K562 (cell line): ENCODE measurements around the gene LARP7. TPM values are rescaled to one million over a fixed set of nuclear protein-coding genes. Genes with fewer than 3 reads are reported as not detected.

Experiments
- CC2D1A ChIP-seq: fragments of 450-650 bp; IDR thresholded peaks from 2 replicates; pipeline ENCODE4 v1.6.1; 2017; ENCODE audit warnings: mild to moderate bottlenecking
- E4F1 ChIP-seq: fragments of 250-450 bp; sonication (Bioruptor Pico); IDR thresholded peaks from 2 replicates; pipeline ENCODE4 v1.5.0; 2021; ENCODE audit warnings: mild to moderate bottlenecking, borderline replicate concordance
- EP400 ChIP-seq: fragments of 450-650 bp; IDR thresholded peaks from 2 replicates; pipeline ENCODE4 v1.6.1; 2017; ENCODE audit warnings: antibody characterized with exemption, mild to moderate bottlenecking, moderate library complexity
- HNRNPK ChIP-seq: fragments of 200-400 bp; formaldehyde crosslinking; IDR thresholded peaks from one replicate; pipeline ENCODE4 v1.6.1; 2018; ENCODE audit warnings: mild to moderate bottlenecking, low read depth, low read length; ENCODE audit not compliant: poor library complexity, severe bottlenecking
- MTA3 ChIP-seq: fragments of 450-650 bp; formaldehyde crosslinking; IDR thresholded peaks from 2 replicates; pipeline ENCODE4 v1.6.1; 2017; ENCODE audit warnings: mild to moderate bottlenecking, borderline replicate concordance
- NFIX ChIP-seq: fragments of 250-450 bp; sonication (Bioruptor Pico); IDR thresholded peaks from 2 replicates; pipeline ENCODE4 v1.4.0; 2020; ENCODE audit warnings: low read depth, mild to moderate bottlenecking, moderate library complexity
- PHF8 ChIP-seq: fragments of 200-600 bp; sonication (generic); IDR thresholded peaks from 2 replicates; pipeline ENCODE4 v1.6.1; 2012; ENCODE audit warnings: mixed run types, mild to moderate bottlenecking, inconsistent platforms, low read length, moderate library complexity, borderline replicate concordance
- PPARD ChIP-seq: fragments of 250-450 bp; sonication (Bioruptor Pico); IDR thresholded peaks from 2 replicates; pipeline ENCODE4 v1.8.0; 2022; ENCODE audit warnings: inconsistent platforms, mild to moderate bottlenecking, moderate library complexity
- THAP12 ChIP-seq: fragments of 250-450 bp; sonication (Bioruptor Pico); IDR thresholded peaks from 2 replicates; pipeline ENCODE4 v1.9.0; 2021; ENCODE audit warnings: mild to moderate bottlenecking, inconsistent platforms
- TRIM25 ChIP-seq: fragments of 450-650 bp; IDR thresholded peaks from 2 replicates; pipeline ENCODE4 v1.7.0; 2016; ENCODE audit warnings: borderline replicate concordance
- TSC22D4 ChIP-seq: fragments of 450-650 bp; IDR thresholded peaks from 2 replicates; pipeline ENCODE4 v1.6.1; 2016; ENCODE audit warnings: missing genetic modification characterization, missing biosample characterization, control low read depth
- ZFP30 ChIP-seq: fragments of 250-450 bp; sonication (Bioruptor Pico); IDR thresholded peaks from 2 replicates; pipeline ENCODE4 v1.8.0; 2022; ENCODE audit warnings: moderate library complexity, mild to moderate bottlenecking, inconsistent platforms, borderline replicate concordance
- ZNF518B ChIP-seq: fragments of 250-450 bp; sonication (Bioruptor Pico); IDR thresholded peaks from 2 replicates; pipeline ENCODE4 v1.5.0; 2021; ENCODE audit warnings: mild to moderate bottlenecking, moderate library complexity
- ZNF696 ChIP-seq: fragments of 250-450 bp; sonication (Bioruptor Pico); conservative IDR thresholded peaks from 2 replicates; pipeline ENCODE4 v1.4.0; 2020; ENCODE audit warnings: mild to moderate bottlenecking, moderate library complexity
- polyA plus RNA-seq, 8 experiments: library from polyadenylated mRNA; depleted of rRNA in 4 of 8; stranded (reverse) in 5 of 8; unstranded in 3 of 8; fragments of >200 nt; fragmentation: Nextera tagmentation in 2 of 8; fragmentation: Illumina TruSeq in 1 of 8; extraction: Ambion mirVana in 2 of 8; extraction: Trizol in 1 of 8; gene quantifications; 2 replicates each; pipeline versions ENCODE4 v1.2.1 to v1.2.3, GENCODE V29; 2011 to 2014; ENCODE audit warnings: inconsistent platforms in 1 of 8, missing spikeins in 1 of 8
- total RNA-seq, 7 experiments: library from RNA; depleted of rRNA in 6 of 7; stranded (reverse); fragments of >200 nt in 6 of 7; fragmentation: Illumina TruSeq in 2 of 7; extraction: Trizol in 2 of 7; gene quantifications; 2 replicates each; pipeline versions ENCODE4 v1.2.1 to v1.2.3, GENCODE V29; 2011 to 2021; ENCODE audit warnings: low replicate concordance in 1 of 7

The LARP7 gene
- total and polyA plus RNA-seq, 9 of the 15 experiments (the other 6 are each of a cell fraction or from before 2014, with no cell fraction given) = 30.1 to 76.9 (median 56.0) TPM

- TF ChIP-seq CC2D1A (peak; percentile 78), PHF8 (peak; percentile 88), EP400 (peak; percentile 87), NFIX (CRISPR knock-in tag) (no peak; the same call in 1 of the 2 replicates), HNRNPK (no peak), E4F1 (CRISPR knock-in tag) (no peak), PPARD (CRISPR knock-in tag) (no peak), THAP12 (CRISPR knock-in tag) (no peak; the same call in 1 of the 2 replicates), TSC22D4 (tag) (no peak), MTA3 (peak; percentile 97), ZFP30 (CRISPR knock-in tag) (no peak), ZNF518B (CRISPR knock-in tag) (no peak), TRIM25 (no peak), ZNF696 (no peak)
Observed at GRCh38 chr4:112636688-112637551, at the start of gene LARP7, which contains the start of gene ZGRF1 (continued).
